Measurements from ENCODE around the gene PITPNC1. TPM values are rescaled to one million over a fixed set of nuclear protein-coding genes. Genes with fewer than 3 reads are reported as not detected.

The PITPNC1 gene
- total RNA-seq, 4 donors from 2014 or later = 2.3 to 8.6 (median 4.3) TPM

DNA sequence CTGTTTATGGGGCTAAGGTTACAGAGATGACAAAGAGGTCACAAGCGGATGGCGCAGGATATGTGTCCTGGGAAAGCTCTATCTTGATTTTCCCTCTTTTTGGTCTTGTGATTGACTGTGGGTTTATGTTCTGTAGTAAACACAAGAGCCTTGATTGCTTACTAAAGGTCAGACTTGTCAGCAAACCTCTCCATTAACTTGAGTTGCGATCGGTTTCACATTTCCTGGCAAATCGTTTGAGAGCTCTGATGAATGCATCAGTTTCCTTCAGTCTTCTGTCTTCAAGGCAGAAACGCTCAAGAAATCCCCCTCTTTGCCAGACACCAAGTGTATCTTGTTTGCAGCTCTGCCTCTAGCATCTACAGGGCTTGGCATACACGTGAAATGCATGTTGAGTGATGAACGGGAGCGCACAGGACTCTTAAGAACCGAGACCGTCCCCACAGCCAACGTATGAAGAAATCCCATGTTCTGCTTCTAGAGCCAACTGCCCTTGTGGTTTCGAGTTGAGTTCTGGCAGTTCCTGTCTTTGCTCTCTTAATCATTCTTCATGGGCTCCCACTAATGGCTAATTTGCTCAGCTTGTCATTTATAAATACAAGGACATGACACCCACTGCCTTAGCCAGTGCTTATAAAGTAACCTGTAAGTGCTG is 143.3 kb downstream of the PITPNC1 start:
- peak overlapping the region in 3 of 4 donors; percentile 1 to 25 (median 17) for H3K4me3 ChIP-seq

DNA sequence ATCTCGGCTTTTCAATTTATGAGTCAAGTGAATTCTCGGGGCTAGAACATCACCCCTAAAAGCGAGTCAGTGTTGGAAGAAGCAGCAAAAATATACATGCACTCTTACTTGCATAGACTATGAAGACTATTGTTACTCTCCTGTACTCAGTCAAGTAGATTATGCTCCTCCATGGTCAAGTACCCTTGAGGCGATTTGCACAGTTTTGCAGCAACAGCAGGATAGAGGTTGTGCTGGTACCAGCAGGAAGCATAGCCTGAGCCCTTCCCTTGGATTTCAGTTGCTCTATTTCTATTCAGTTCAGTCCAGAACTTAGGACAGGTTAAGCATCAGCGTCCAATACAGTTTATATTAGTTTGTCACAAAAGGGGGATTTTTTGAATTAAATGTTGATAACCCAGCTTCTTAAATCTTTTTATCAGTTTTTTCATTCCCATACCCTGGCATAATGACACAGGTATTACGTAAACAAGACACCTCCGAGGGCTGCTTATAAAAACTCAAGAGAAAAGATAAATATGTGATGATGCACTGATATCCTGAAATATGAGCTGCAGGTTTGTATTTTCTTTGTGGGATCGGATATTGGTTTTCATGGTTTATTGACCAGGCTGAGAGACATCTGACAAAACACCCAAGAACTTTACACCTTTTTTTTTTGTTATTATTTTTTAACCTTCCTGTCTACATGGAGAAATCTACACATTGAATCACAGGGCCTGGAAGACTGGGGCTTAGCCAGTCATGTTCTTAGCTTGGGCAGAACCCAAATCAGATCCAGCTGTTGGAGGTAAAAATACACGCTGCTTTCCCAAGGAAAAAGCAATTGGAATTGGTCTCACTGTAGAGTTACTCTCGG is 144.1 kb downstream of the PITPNC1 start:
- H3K27ac ChIP-seq = peak overlapping the region in 3 of 4 donors; percentile 60 to 64 (median 63)
- H3K27me3 ChIP-seq = peaks cover 0 to 5% (median 0%) of the 10 kb centered on the region in 3 donors
- in situ Hi-C loops (cut with MboI; ENCODE audit: low sequenced_read_pairs in 4 of 4) = no loop called here
- DNase-seq (no peak), ATAC-seq (peak in 1 of 2 donors; percentile 35)
- H3K4me1 ChIP-seq = peaks cover 18 to 19% of the 10 kb centered on the region in 2 donors
- no peaks in the 10 kb centered on the region for H3K36me3 ChIP-seq
- TF ChIP-seq, protein P1, sequence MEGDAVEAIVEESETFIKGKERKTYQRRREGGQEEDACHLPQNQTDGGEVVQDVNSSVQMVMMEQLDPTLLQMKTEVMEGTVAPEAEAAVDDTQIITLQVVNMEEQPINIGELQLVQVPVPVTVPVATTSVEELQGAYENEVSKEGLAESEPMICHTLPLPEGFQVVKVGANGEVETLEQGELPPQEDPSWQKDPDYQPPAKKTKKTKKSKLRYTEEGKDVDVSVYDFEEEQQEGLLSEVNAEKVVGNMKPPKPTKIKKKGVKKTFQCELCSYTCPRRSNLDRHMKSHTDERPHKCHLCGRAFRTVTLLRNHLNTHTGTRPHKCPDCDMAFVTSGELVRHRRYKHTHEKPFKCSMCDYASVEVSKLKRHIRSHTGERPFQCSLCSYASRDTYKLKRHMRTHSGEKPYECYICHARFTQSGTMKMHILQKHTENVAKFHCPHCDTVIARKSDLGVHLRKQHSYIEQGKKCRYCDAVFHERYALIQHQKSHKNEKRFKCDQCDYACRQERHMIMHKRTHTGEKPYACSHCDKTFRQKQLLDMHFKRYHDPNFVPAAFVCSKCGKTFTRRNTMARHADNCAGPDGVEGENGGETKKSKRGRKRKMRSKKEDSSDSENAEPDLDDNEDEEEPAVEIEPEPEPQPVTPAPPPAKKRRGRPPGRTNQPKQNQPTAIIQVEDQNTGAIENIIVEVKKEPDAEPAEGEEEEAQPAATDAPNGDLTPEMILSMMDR (IDR thresholded peaks at IDR 0.05 in 4 of 5, conservative IDR thresholded peaks at IDR 0.05 in 1 of 5) = no peak
- no peak for TF ChIP-seq POLR2A (IDR thresholded peaks at IDR 0.05)
- H3K9me3 ChIP-seq = no peaks in the 10 kb centered on the region
- H3K4me3 ChIP-seq = peak overlapping the region in 1 of 4 donors; percentile 25
- intact Hi-C loops (cut with DNase I; ENCODE audit: low total_unique reads) = no loop called here

More for the DNA sequence above, 143.3 kb downstream of the PITPNC1 start:
- H3K36me3 ChIP-seq = no peaks in the 10 kb centered on the region
- H3K27ac ChIP-seq = peak overlapping the region in 3 of 4 donors; percentile 60 to 64 (median 63)
- peak; percentile 80 to 86 for ATAC-seq
- in situ Hi-C loops (cut with MboI; ENCODE audit: low sequenced_read_pairs in 4 of 4) (no loop called here), intact Hi-C loops (cut with DNase I; ENCODE audit: low total_unique reads) (no loop called here)
- TF ChIP-seq POLR2A (IDR thresholded peaks at IDR 0.05) = no peak
- TF ChIP-seq, protein P1 (IDR thresholded peaks at IDR 0.05 in 4 of 5, conservative IDR thresholded peaks at IDR 0.05 in 1 of 5) = no peak
- H3K4me1 ChIP-seq = peaks cover 18 to 19% of the 10 kb centered on the region in 2 donors
- H3K9me3 ChIP-seq = no peaks in the 10 kb centered on the region
- peaks cover 0 to 5% (median 0%) of the 10 kb centered on the region in 3 donors for H3K27me3 ChIP-seq
- peak; percentile 36 to 56 for DNase-seq

DNA sequence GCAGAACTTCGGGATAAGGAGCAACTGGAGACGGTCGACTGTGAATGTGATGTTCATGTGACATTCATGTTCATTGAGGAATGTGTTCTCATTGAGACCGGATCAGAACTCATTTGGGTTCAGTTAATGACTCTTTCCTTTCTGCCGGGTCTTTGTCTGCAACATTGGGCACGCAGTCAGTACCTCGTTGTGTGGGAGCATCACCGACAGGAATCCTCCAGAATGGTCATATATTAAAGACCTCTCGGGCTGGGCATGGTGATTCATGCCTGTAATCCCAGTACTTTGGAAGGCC is 144.6 kb downstream of the PITPNC1 start:
- intact Hi-C loops (cut with DNase I; ENCODE audit: low total_unique reads) (no loop called here), in situ Hi-C loops (cut with MboI; ENCODE audit: low sequenced_read_pairs in 4 of 4) (no loop called here)
- ATAC-seq (no peak), DNase-seq (no peak)
- no peak overlapping the region for H3K4me3 ChIP-seq
- H3K9me3 ChIP-seq = no peaks in the 10 kb centered on the region
- no peaks in the 10 kb centered on the region for H3K36me3 ChIP-seq
- no peak overlapping the region for H3K27ac ChIP-seq
- H3K27me3 ChIP-seq = peaks cover 0 to 5% (median 0%) of the 10 kb centered on the region in 3 donors
- H3K4me1 ChIP-seq = peaks cover 18 to 19% of the 10 kb centered on the region in 2 donors
- TF ChIP-seq POLR2A (IDR thresholded peaks at IDR 0.05) = no peak
- TF ChIP-seq, protein P1 (IDR thresholded peaks at IDR 0.05 in 4 of 5, conservative IDR thresholded peaks at IDR 0.05 in 1 of 5) = no peak

DNA sequence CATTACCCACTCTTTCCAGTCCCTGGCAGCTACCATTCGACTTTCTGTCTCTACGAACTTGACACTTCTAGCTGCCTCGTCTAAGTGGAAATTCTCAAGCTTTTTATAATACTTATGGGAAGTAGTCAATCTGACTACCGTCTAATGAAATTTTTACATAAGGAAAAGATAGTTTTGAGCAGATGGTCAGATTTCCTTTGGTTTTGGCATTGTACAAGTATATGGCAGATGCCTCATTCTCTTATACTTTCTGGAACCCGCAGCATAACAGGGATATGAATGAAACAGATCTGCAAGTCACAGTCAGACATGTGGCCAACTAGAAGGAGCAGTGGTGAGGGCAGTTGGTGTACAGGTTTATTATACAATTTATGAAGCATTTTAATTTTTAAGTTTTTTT is 146.0 kb downstream of the PITPNC1 start:
- ATAC-seq (no peak), DNase-seq (no peak)
- in situ Hi-C loops (cut with MboI; ENCODE audit: low sequenced_read_pairs in 4 of 4) = no loop called here
- intact Hi-C loops (cut with DNase I; ENCODE audit: low total_unique reads) = no loop called here
- no peak for TF ChIP-seq POLR2A (IDR thresholded peaks at IDR 0.05)
- TF ChIP-seq, protein P1 (IDR thresholded peaks at IDR 0.05 in 4 of 5, conservative IDR thresholded peaks at IDR 0.05 in 1 of 5) = no peak
- Histone ChIP-seq H3K27me3 (peaks cover 0 to 5% (median 0%) of the 10 kb centered on the region in 3 donors), H3K4me3 (no peak overlapping the region), H3K27ac (no peak overlapping the region), H3K9me3 (no peaks in the 10 kb centered on the region), H3K36me3 (no peaks in the 10 kb centered on the region), H3K4me1 (peaks cover 18 to 19% of the 10 kb centered on the region in 2 donors)

All from gastrocnemius medialis (tissue), 4 donors.